ENCODE data around the gene COL6A3. TPM values are rescaled to one million over a fixed set of nuclear protein-coding genes. Genes with fewer than 3 reads are reported as not detected.

The COL6A3 gene
- total and polyA plus RNA-seq, 2 donors (not counting 1 experiment from before 2014, with no cell fraction given), result 0.01 to 0.10 TPM

- H3K4me3 Mint-ChIP-seq, result no peak overlapping the region
- Histone ChIP-seq H3K36me3 (replicated peaks in 1 of 2; ENCODE audit: control extremely low read depth in 1 of 2, control insufficient read depth in 1 of 2, extremely low read depth in 1 of 2, insufficient read depth in 2 of 2, low read length in 1 of 2) (no peaks in the 10 kb centered on the region), H3K4me1 (ENCODE audit: control insufficient read depth in 2 of 2, insufficient read depth in 2 of 2, low read length in 2 of 2) (no peaks in the 10 kb centered on the region), H3K79me2 (ENCODE audit: control insufficient read depth, insufficient read depth, low read length) (no peaks in the 10 kb centered on the region), H3K4me3 (ENCODE audit: control extremely low read depth in 1 of 5, extremely low read depth in 1 of 5, insufficient read depth in 1 of 5, low read depth in 2 of 5, low read length in 4 of 5) (no peak overlapping the region), H3K27me3 (replicated peaks in 1 of 4; ENCODE audit: control extremely low read depth in 1 of 4, control insufficient read depth in 3 of 4, insufficient read depth in 4 of 4, low read length in 3 of 4) (peaks cover 0 to 5% (median under 1%) of the 10 kb centered on the region in 4 experiments), H3K27ac (ENCODE audit: low read length in 2 of 2) (no peak overlapping the region), H3K4me2 (replicated peaks; ENCODE audit: low read depth, low read length, poor library complexity, severe bottlenecking) (no peak overlapping the region), H2AFZ (ENCODE audit: insufficient read depth, low read depth, low read length, poor library complexity, severe bottlenecking) (no peak overlapping the region), H4K20me1 (ENCODE audit: control insufficient read depth, insufficient read depth, low read length, poor library complexity, severe bottlenecking) (no peaks in the 10 kb centered on the region), H3K9ac (ENCODE audit: low read length) (no peak overlapping the region), H3K9me3 (ENCODE audit: control extremely low read depth in 1 of 3, control insufficient read depth in 2 of 3, insufficient read depth in 1 of 3, low read length in 2 of 3) (peaks cover 0 to 1% (median 0%) of the 10 kb centered on the region in 3 donors)
- no peak overlapping the region for H3K27ac Mint-ChIP-seq
- ChIA-PET CTCF (no interaction called here), POLR2A (no interaction called here)
- no peaks in the 10 kb centered on the region for H3K4me1 Mint-ChIP-seq
- peaks cover 5% of the 10 kb centered on the region for H3K27me3 Mint-ChIP-seq
- no peaks in the 10 kb centered on the region for H3K9me3 Mint-ChIP-seq (ENCODE audit: insufficient read depth)
- ATAC-seq (ENCODE audit: low read depth) (no peak), DNase-seq (no peak)
- 82% methylated on average over 4 of the region's 8 CpGs for WGBS (ENCODE audit: insufficient coverage)
- TF ChIP-seq EZH2 (IDR thresholded peaks at IDR 0.05; ENCODE audit: borderline replicate concordance, insufficient read depth, low read depth, low read length, poor library complexity, severe bottlenecking) (no peak), CTCF (IDR thresholded peaks at IDR 0.05) (no peak)
- intact Hi-C loops (cut with micrococcal nuclease), result no loop called here
Measured at GRCh38 chr2:237280939-237281338, 133.0 kb downstream of the COL6A3 start.

- Histone ChIP-seq H3K79me2 (ENCODE audit: control insufficient read depth, insufficient read depth, low read length) (no peaks in the 10 kb centered on the region), H2AFZ (ENCODE audit: insufficient read depth, low read depth, low read length, poor library complexity, severe bottlenecking) (no peak overlapping the region), H3K4me3 (ENCODE audit: control extremely low read depth in 1 of 5, extremely low read depth in 1 of 5, insufficient read depth in 1 of 5, low read depth in 2 of 5, low read length in 4 of 5) (no peak overlapping the region), H3K27ac (ENCODE audit: low read length in 2 of 2) (no peak overlapping the region), H3K4me2 (replicated peaks; ENCODE audit: low read depth, low read length, poor library complexity, severe bottlenecking) (no peak overlapping the region), H3K9ac (ENCODE audit: low read length) (no peak overlapping the region), H3K4me1 (ENCODE audit: control insufficient read depth in 2 of 2, insufficient read depth in 2 of 2, low read length in 2 of 2) (no peaks in the 10 kb centered on the region), H3K27me3 (replicated peaks in 1 of 4; ENCODE audit: control extremely low read depth in 1 of 4, control insufficient read depth in 3 of 4, insufficient read depth in 4 of 4, low read length in 3 of 4) (peaks cover 0 to under 1% (median 0%) of the 10 kb centered on the region in 4 experiments), H4K20me1 (ENCODE audit: control insufficient read depth, insufficient read depth, low read length, poor library complexity, severe bottlenecking) (no peaks in the 10 kb centered on the region), H3K9me3 (ENCODE audit: control extremely low read depth in 1 of 3, control insufficient read depth in 2 of 3, insufficient read depth in 1 of 3, low read length in 2 of 3) (no peaks in the 10 kb centered on the region), H3K36me3 (replicated peaks in 1 of 2; ENCODE audit: control extremely low read depth in 1 of 2, control insufficient read depth in 1 of 2, extremely low read depth in 1 of 2, insufficient read depth in 2 of 2, low read length in 1 of 2) (no peaks in the 10 kb centered on the region)
- ATAC-seq (ENCODE audit: low read depth) (no peak), DNase-seq (no peak)
- no peak overlapping the region for H3K27ac Mint-ChIP-seq
- H3K4me3 Mint-ChIP-seq, result no peak overlapping the region
- no peaks in the 10 kb centered on the region for H3K4me1 Mint-ChIP-seq
- intact Hi-C loops (cut with micrococcal nuclease), result no loop called here
- TF ChIP-seq EZH2 (IDR thresholded peaks at IDR 0.05; ENCODE audit: borderline replicate concordance, insufficient read depth, low read depth, low read length, poor library complexity, severe bottlenecking), result no peak
- no peak for TF ChIP-seq CTCF (IDR thresholded peaks at IDR 0.05)
- peaks cover 5% of the 10 kb centered on the region for H3K27me3 Mint-ChIP-seq
- H3K9me3 Mint-ChIP-seq (ENCODE audit: insufficient read depth), result no peaks in the 10 kb centered on the region
- 83% methylated on average over 4 of the region's 11 CpGs for WGBS (ENCODE audit: insufficient coverage)
- POLR2A ChIA-PET, result no interaction called here
- CTCF ChIA-PET, result no interaction called here
Measured at GRCh38 chr2:237280229-237280628, 133.7 kb downstream of the COL6A3 start.
